ENCODE results near the gene RICTOR. TPM values are rescaled to one million over a fixed set of nuclear protein-coding genes. Genes with fewer than 3 reads are reported as not detected.

Gene RICTOR
- total and polyA plus RNA-seq, 4 donors, result 4.9 to 102 (median 19.7) TPM

DNA sequence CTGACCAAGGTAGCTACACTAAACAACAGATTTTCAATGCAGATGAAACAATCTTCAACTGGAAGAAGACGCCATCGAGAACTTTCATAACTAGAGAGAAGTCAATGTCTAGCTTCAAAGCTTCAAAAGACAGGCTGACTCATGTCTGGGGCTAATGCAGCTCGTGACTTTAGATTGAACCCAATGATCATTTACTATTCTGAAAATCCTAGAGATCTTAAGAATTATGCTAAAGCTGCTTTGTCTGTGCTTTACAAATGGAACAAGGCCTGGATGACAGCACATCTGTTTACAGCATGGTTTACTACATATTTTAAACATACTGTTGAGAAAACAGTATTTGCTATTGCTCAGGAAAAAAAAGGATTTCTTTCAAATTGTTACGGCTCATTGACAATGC lies 54.9 kb downstream of the RICTOR start:
- Histone ChIP-seq H3K9ac (ENCODE audit: insufficient read depth in 1 of 2, low read length in 2 of 2) (no peak overlapping the region), H3K27me3 (ENCODE audit: control insufficient read depth in 3 of 3, insufficient read depth in 3 of 3, low read length in 2 of 3) (no peaks in the 10 kb centered on the region), H3K4me1 (ENCODE audit: control insufficient read depth in 5 of 5, insufficient read depth in 5 of 5, low read length in 5 of 5) (peaks cover 0 to 26% (median 7%) of the 10 kb centered on the region in 5 donors), H3K9me3 (ENCODE audit: control insufficient read depth in 4 of 4, insufficient read depth in 3 of 4, low read length in 3 of 4) (no peaks in the 10 kb centered on the region), H3K36me3 (ENCODE audit: control insufficient read depth in 4 of 4, insufficient read depth in 4 of 4, low read length in 4 of 4) (peaks cover 0 to 12% (median 2%) of the 10 kb centered on the region in 4 donors), H3K27ac (ENCODE audit: low read depth in 1 of 2, low read length in 1 of 2) (no peak overlapping the region), H3K4me3 (no peak overlapping the region)
- ATAC-seq (ENCODE audit: insufficient read depth, low FRiP score), result no peak
- TF ChIP-seq, protein P1, sequence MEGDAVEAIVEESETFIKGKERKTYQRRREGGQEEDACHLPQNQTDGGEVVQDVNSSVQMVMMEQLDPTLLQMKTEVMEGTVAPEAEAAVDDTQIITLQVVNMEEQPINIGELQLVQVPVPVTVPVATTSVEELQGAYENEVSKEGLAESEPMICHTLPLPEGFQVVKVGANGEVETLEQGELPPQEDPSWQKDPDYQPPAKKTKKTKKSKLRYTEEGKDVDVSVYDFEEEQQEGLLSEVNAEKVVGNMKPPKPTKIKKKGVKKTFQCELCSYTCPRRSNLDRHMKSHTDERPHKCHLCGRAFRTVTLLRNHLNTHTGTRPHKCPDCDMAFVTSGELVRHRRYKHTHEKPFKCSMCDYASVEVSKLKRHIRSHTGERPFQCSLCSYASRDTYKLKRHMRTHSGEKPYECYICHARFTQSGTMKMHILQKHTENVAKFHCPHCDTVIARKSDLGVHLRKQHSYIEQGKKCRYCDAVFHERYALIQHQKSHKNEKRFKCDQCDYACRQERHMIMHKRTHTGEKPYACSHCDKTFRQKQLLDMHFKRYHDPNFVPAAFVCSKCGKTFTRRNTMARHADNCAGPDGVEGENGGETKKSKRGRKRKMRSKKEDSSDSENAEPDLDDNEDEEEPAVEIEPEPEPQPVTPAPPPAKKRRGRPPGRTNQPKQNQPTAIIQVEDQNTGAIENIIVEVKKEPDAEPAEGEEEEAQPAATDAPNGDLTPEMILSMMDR (IDR thresholded peaks at IDR 0.05; ENCODE audit: control extremely low read depth, extremely low read depth), result no peak
- no peak for DNase-seq
- 95 to 96% methylated on average over 4 of the region's 4 CpGs for WGBS, 2 donors

DNA sequence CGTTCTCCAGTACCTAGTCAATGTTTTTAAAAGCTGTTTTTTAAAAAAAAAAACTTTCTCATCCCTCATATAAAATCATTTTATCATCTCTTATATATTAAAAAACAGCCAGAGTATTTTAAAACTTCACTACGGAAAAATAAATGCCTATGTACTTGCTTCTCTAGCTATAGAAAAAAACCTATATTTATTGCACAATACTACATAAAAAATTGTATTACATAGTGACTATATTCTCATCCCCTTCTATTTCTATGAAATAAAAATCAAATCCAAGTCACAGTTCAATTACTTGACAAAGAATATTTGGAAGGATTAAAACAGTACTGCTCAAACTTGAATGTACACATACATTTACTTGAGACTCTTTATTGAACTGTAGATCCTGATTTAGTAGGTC lies 56.7 kb downstream of the RICTOR start:
- DNase-seq, result no peak
- no peak overlapping the region for H3K4me3 ChIP-seq
- 97 to 99% methylated on average over 2 of the region's 2 CpGs for WGBS, 2 donors
- H3K27ac ChIP-seq (ENCODE audit: low read depth in 1 of 2, low read length in 1 of 2), result no peak overlapping the region
- H3K9ac ChIP-seq (ENCODE audit: insufficient read depth in 1 of 2, low read length in 2 of 2), result no peak overlapping the region
- ATAC-seq (ENCODE audit: insufficient read depth, low FRiP score), result no peak
- peaks cover 0 to 12% (median 2%) of the 10 kb centered on the region in 4 donors for H3K36me3 ChIP-seq (ENCODE audit: control insufficient read depth in 4 of 4, insufficient read depth in 4 of 4, low read length in 4 of 4)
- H3K4me1 ChIP-seq (ENCODE audit: control insufficient read depth in 5 of 5, insufficient read depth in 5 of 5, low read length in 5 of 5), result peaks cover 0 to 23% (median 6%) of the 10 kb centered on the region in 5 donors
- no peaks in the 10 kb centered on the region for H3K9me3 ChIP-seq (ENCODE audit: control insufficient read depth in 4 of 4, insufficient read depth in 3 of 4, low read length in 3 of 4)
- H3K27me3 ChIP-seq (ENCODE audit: control insufficient read depth in 3 of 3, insufficient read depth in 3 of 3, low read length in 2 of 3), result no peaks in the 10 kb centered on the region
- TF ChIP-seq, protein P1 (IDR thresholded peaks at IDR 0.05; ENCODE audit: control extremely low read depth, extremely low read depth), result no peak

DNA sequence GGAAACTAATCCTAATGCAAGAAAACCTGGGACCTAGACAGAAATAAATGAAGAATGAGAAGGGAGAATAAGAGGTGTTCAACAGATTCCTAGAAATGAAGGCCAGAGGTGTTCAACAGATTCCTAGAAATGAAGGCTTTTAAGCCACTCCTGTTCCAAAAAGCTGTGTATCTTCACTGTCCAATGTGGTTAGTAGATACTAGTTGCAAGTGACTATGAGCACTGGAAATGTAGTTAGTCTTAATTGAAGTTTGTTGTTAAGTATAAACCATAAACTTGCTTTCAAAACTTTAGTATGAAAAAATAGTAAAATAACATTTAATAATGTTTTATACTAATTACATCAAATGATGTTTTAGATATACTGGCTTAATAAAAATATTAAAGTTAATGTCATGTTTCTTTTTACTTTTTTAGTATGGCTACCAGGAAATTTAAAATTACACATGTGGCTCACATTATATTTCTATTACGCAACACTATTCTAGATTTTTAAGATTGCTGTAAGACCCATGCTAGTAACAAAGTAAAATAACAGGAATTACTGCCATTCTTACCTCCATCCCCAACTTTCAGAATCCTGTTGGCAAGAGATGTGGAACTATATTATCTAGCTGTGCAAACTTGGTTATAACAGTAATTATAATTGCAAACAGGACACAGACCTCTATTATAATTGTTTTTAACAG lies 57.5 kb downstream of the RICTOR start:
- TF ChIP-seq, protein P1 (IDR thresholded peaks at IDR 0.05; ENCODE audit: control extremely low read depth, extremely low read depth), result no peak
- no peak overlapping the region for H3K4me3 ChIP-seq
- 93 to 100% methylated on average over 1 of the region's 1 CpG for WGBS, 2 donors
- H3K9ac ChIP-seq (ENCODE audit: insufficient read depth in 1 of 2, low read length in 2 of 2), result no peak overlapping the region
- peaks cover 0 to 3% (median 0%) of the 10 kb centered on the region in 4 donors for H3K9me3 ChIP-seq (ENCODE audit: control insufficient read depth in 4 of 4, insufficient read depth in 3 of 4, low read length in 3 of 4)
- ATAC-seq (ENCODE audit: insufficient read depth, low FRiP score) (no peak), DNase-seq (no peak)
- peak overlapping the region in 1 of 2 donors; percentile 96 for H3K27ac ChIP-seq (ENCODE audit: low read depth in 1 of 2, low read length in 1 of 2)
- H3K27me3 ChIP-seq (ENCODE audit: control insufficient read depth in 3 of 3, insufficient read depth in 3 of 3, low read length in 2 of 3), result no peaks in the 10 kb centered on the region
- peaks cover 0 to 16% (median 6%) of the 10 kb centered on the region in 4 donors for H3K36me3 ChIP-seq (ENCODE audit: control insufficient read depth in 4 of 4, insufficient read depth in 4 of 4, low read length in 4 of 4)
- H3K4me1 ChIP-seq (ENCODE audit: control insufficient read depth in 5 of 5, insufficient read depth in 5 of 5, low read length in 5 of 5), result peaks cover 0 to 23% (median 2%) of the 10 kb centered on the region in 5 donors
